K562 (cell line): Measurements from ENCODE around the gene CARMIL1. TPM values are rescaled to one million over a fixed set of nuclear protein-coding genes. Genes with fewer than 3 reads are reported as not detected.

Source experiments
- ATAC-seq: fragments of 200-7000 bp; cut with Tn5 transposase; 3 replicates; pipeline ENCODE4 v1.9.1; 2020; ENCODE audit warnings: moderate library complexity
- BruUV-seq: library from RNA; stranded (reverse); fragments of 400-500 nt; replicated peaks from 2 replicates; lab custom pipeline; 2021; lab: Mats Ljungman, UMichigan
- CTCF ChIA-PET: fragments of 300-600 bp; formaldehyde crosslinking; extraction: SDS; loops from one replicate; lab custom pipeline; 2021; ENCODE audit warnings: low intra/inter-chr PET ratio; lab: Yijun Ruan, JAX
- POLR2A ChIA-PET: fragments of 300-600, 350-650 bp; sonication (Branson Sonifier 250); formaldehyde crosslinking; extraction: SDS; loops from one replicate; lab custom pipeline; 2021; ENCODE audit warnings: antibody characterized with exemption, inconsistent platforms; lab: Yijun Ruan, JAX
- DNase-seq, 4 experiments: peaks; one replicate each; pipeline versions ENCODE4 v3.0.0 to v3.0.0-alpha.2; 2011 to 2018; ENCODE audit warnings: low spot score in 3 of 4, mixed read lengths in 3 of 4; ENCODE audit errors: extremely low read depth in 1 of 4
- FAIRE-seq: peaks from 2 replicates; lab custom pipeline; 2011; peaks lifted over from hg19 to GRCh38; lab: Jason Lieb, UNC
- H2AFZ ChIP-seq: 2 replicates; pipeline ENCODE4 v1.6.0; 2011; ENCODE audit warnings: low read depth, low read length, control low read depth, inconsistent platforms
- H3K27ac ChIP-seq: fragments of 200-600 bp; 3 replicates; pipeline ENCODE4 v1.8.0; 2011; ENCODE audit warnings: low read depth, mild to moderate bottlenecking, control low read depth, inconsistent platforms, low read length, moderate library complexity, mixed read lengths; ENCODE audit errors: extremely low read depth
- H3K27me3 ChIP-seq, 2 experiments: fragments of 300-600 bp in 1 of 2; 2 replicates in 1 of 2; 3 replicates in 1 of 2; pipeline versions ENCODE4 v1.6.0 to v1.8.0; 2011; ENCODE audit warnings: inconsistent platforms in 2 of 2, low read length in 2 of 2, mild to moderate bottlenecking in 1 of 2, mixed read lengths in 1 of 2, moderate library complexity in 1 of 2; ENCODE audit not compliant: control insufficient read depth in 2 of 2, insufficient read depth in 2 of 2
- H3K36me3 ChIP-seq: fragments of 300-600 bp; 3 replicates; pipeline ENCODE4 v1.8.0; 2011; ENCODE audit warnings: mild to moderate bottlenecking, low read length, inconsistent platforms; ENCODE audit not compliant: control insufficient read depth, insufficient read depth
- H3K4me1 ChIP-seq, 2 experiments: fragments of 200-600 bp in 1 of 2; replicated peaks in 1 of 2; 2 replicates in 1 of 2; 3 replicates in 1 of 2; pipeline versions ENCODE4 v1.5.1 to v1.8.0; 2011; ENCODE audit warnings: inconsistent platforms in 2 of 2, low read length in 2 of 2, mild to moderate bottlenecking in 1 of 2, mixed read lengths in 1 of 2, moderate library complexity in 1 of 2; ENCODE audit not compliant: control insufficient read depth in 2 of 2, insufficient read depth in 2 of 2
- H3K4me2 ChIP-seq: 2 replicates; pipeline ENCODE4 v1.6.1; 2011; ENCODE audit warnings: low read length, control low read depth, inconsistent platforms, mixed read lengths; ENCODE audit not compliant: insufficient read depth
- H3K4me3 ChIP-seq: fragments of 200-600 bp; sonication (generic), shearing (Covaris generic); 2 replicates; pipeline ENCODE4 v1.5.1; 2016; ENCODE audit warnings: control low read depth, inconsistent platforms
- H3K79me2 ChIP-seq: fragments of 200-600 bp; 3 replicates; pipeline ENCODE4 v1.8.0; 2011; ENCODE audit warnings: low read length, inconsistent platforms; ENCODE audit not compliant: control insufficient read depth, insufficient read depth
- H3K9ac ChIP-seq, 2 experiments: 2 replicates each; pipeline versions ENCODE4 v1.6.0 to v1.6.1; 2011; ENCODE audit warnings: low read depth in 2 of 2, low read length in 2 of 2, control low read depth in 1 of 2, inconsistent platforms in 1 of 2, mild to moderate bottlenecking in 1 of 2, mixed read lengths in 1 of 2; ENCODE audit not compliant: insufficient read depth in 1 of 2
- H3K9me1 ChIP-seq: one replicate; pipeline ENCODE4 v1.6.0; 2011; ENCODE audit warnings: inconsistent platforms, mild to moderate bottlenecking, low read length, moderate library complexity; ENCODE audit not compliant: control insufficient read depth, insufficient read depth
- H3K9me3 ChIP-seq: replicated peaks from 2 replicates; pipeline ENCODE4 v1.5.1; 2011; ENCODE audit warnings: low read depth, low read length, inconsistent platforms; ENCODE audit not compliant: control insufficient read depth, insufficient read depth
- H4K20me1 ChIP-seq: replicated peaks from 2 replicates; pipeline ENCODE4 v1.6.1; 2011; ENCODE audit warnings: low read length, inconsistent platforms, mixed read lengths; ENCODE audit not compliant: control insufficient read depth, insufficient read depth
- ARID1B ChIP-seq: fragments of 450-650 bp; IDR thresholded peaks from 2 replicates; pipeline ENCODE4 v1.6.1; 2016; ENCODE audit warnings: antibody characterized with exemption, mild to moderate bottlenecking, inconsistent platforms
- CAMTA2 ChIP-seq: fragments of 250-450 bp; sonication (Bioruptor Pico); conservative IDR thresholded peaks from 2 replicates; pipeline ENCODE4 v1.5.1; 2022
- FOSL1 ChIP-seq: fragments of 200-800 bp; sonication (Bioruptor generic); conservative IDR thresholded peaks from 2 replicates; pipeline ENCODE4 v1.6.1; 2016; ENCODE audit warnings: missing genetic modification characterization, missing compliant biosample characterization
- JUN ChIP-seq, 2 experiments: sonication (generic) in 1 of 2; formaldehyde crosslinking in 1 of 2; IDR thresholded peaks; 2 replicates each; pipeline versions ENCODE4 v1.6.1 to v1.8.0; 2012 to 2022; ENCODE audit warnings: borderline replicate concordance in 2 of 2, mild to moderate bottlenecking in 2 of 2, improper control_type of control experiment in 1 of 2, low read depth in 1 of 2, low read length in 1 of 2, missing genetic modification reagents in 1 of 2
- NFIC ChIP-seq: fragments of 450-650 bp; IDR thresholded peaks from 2 replicates; pipeline ENCODE4 v1.6.1; 2017; ENCODE audit warnings: mild to moderate bottlenecking, inconsistent platforms
- POLR3A ChIP-seq: IDR thresholded peaks from 2 replicates; pipeline ENCODE4 v1.6.1; 2011; ENCODE audit warnings: borderline replicate concordance, mild to moderate bottlenecking, moderate library complexity; ENCODE audit not compliant: insufficient read length, insufficient read depth; ENCODE audit errors: extremely low read depth
- RBM25 ChIP-seq: fragments of 200-400 bp; formaldehyde crosslinking; IDR thresholded peaks from 2 replicates; pipeline ENCODE4 v1.6.1; 2018; ENCODE audit warnings: low read length, low read depth, moderate library complexity; ENCODE audit not compliant: severe bottlenecking
- TBL1XR1 ChIP-seq, 2 experiments: IDR thresholded peaks; 2 replicates each; pipeline ENCODE4 v1.6.1; 2012; ENCODE audit warnings: improper control_type of control experiment in 2 of 2, low read length in 2 of 2, mild to moderate bottlenecking in 1 of 2
- ZFP36 ChIP-seq: fragments of 150-350 bp; IDR thresholded peaks from 2 replicates; pipeline ENCODE4 v1.6.1; 2018; ENCODE audit warnings: low read length, low read depth; ENCODE audit not compliant: partially characterized antibody
- ZNF395 ChIP-seq: fragments of 200-800 bp; sonication (Bioruptor generic); IDR thresholded peaks from 2 replicates; pipeline ENCODE4 v1.6.1; 2017; ENCODE audit warnings: missing genetic modification characterization, missing compliant biosample characterization
- ZNF830 ChIP-seq: fragments of 250-450 bp; sonication (Bioruptor Pico); IDR thresholded peaks from 2 replicates; pipeline ENCODE4 v1.5.0; 2021; ENCODE audit warnings: mild to moderate bottlenecking
- WGBS: fragments of 100-300 bp; shearing (Covaris generic); methylation state at CpG from one replicate; pipeline ENCODE4 v1.1.6; 2016; ENCODE audit warnings: low coverage, mixed read lengths; ENCODE audit not compliant: insufficient coverage; ENCODE audit errors: missing lambda C conversion rate; 5-methylcytosine and 5-hydroxymethylcytosine counted together
- in situ Hi-C: fragments of 300-500 bp; cut with MboI; formaldehyde crosslinking; loops from 4 replicates; pipeline ENCODE4 v1.15.0; 2018; ENCODE audit warnings: inconsistent platforms, mixed read lengths
- intact Hi-C: fragments of 100-400 bp; cut with micrococcal nuclease; formaldehyde crosslinking; loops from 2 replicates; pipeline ENCODE4 v1.14.2; 2022
- polyA plus RNA-seq, 8 experiments: library from polyadenylated mRNA; depleted of rRNA in 4 of 8; stranded (reverse) in 5 of 8; unstranded in 3 of 8; fragments of >200 nt; fragmentation: Nextera tagmentation in 2 of 8; fragmentation: Illumina TruSeq in 1 of 8; extraction: Ambion mirVana in 2 of 8; extraction: Trizol in 1 of 8; gene quantifications; 2 replicates each; pipeline versions ENCODE4 v1.2.1 to v1.2.3, GENCODE V29; 2011 to 2014; ENCODE audit warnings: inconsistent platforms in 1 of 8, missing spikeins in 1 of 8
- total RNA-seq, 7 experiments: library from RNA; depleted of rRNA in 6 of 7; stranded (reverse); fragments of >200 nt in 6 of 7; fragmentation: Illumina TruSeq in 2 of 7; extraction: Trizol in 2 of 7; gene quantifications; 2 replicates each; pipeline versions ENCODE4 v1.2.1 to v1.2.3, GENCODE V29; 2011 to 2021; ENCODE audit warnings: low replicate concordance in 1 of 7

CARMIL1 gene
- total and polyA plus RNA-seq, 9 of the 15 experiments (the other 6 are each of a cell fraction or from before 2014, with no cell fraction given): 0.04 to 0.32 (median 0.10) TPM; not detected in 1

- no peak overlapping the region for H3K9ac ChIP-seq
- DNase-seq (no peak), ATAC-seq (no peak), FAIRE-seq (no peak)
- no peak overlapping the region for H2AFZ ChIP-seq
- H3K27me3 ChIP-seq: peaks cover 2 to 10% of the 10 kb centered on the region in 2 experiments; a peak in 2 of 5 replicates
- no peaks in the 10 kb centered on the region for H3K36me3 ChIP-seq
- no TSS peak for BruUV-seq
- no peak overlapping the region for H3K4me3 ChIP-seq
- H3K9me1 ChIP-seq: no peaks in the 10 kb centered on the region
- no peak overlapping the region for H3K27ac ChIP-seq
- no peaks in the 10 kb centered on the region for H3K4me1 ChIP-seq
- no peak for TF ChIP-seq ARID1B
- TF ChIP-seq NFIC: peak; percentile 74
- H4K20me1 ChIP-seq: 0 out of 2 replicates have a peak, but pooled peaks cover 3% of the 10 kb centered on the region
- no peaks in the 10 kb centered on the region for H3K79me2 ChIP-seq
- intact Hi-C loops (no loop called here), in situ Hi-C loops (no loop called here)
- H3K9me3 ChIP-seq: no peaks in the 10 kb centered on the region
- H3K4me2 ChIP-seq: no peak overlapping the region
- ChIA-PET CTCF (no interaction called here), POLR2A (interaction anchor here (0.9 to 1.4 kb wide), 2 partner anchors 12 to 240 kb away, joined by 3 read pairs; no protein-coding TSS in a partner anchor)
- 5% methylated on average over 4 of the region's 4 CpGs for WGBS
Measured at GRCh38 chr6:25629198-25629576, 350.0 kb downstream of the CARMIL1 start.

- TF ChIP-seq JUN (IDR thresholded peaks at IDR 0.05; ENCODE audit: borderline replicate concordance, low read depth, low read length) (no peak), JUN (CRISPR knock-in tag; IDR thresholded peaks at IDR 0.05; ENCODE audit: borderline replicate concordance) (no peak), TBL1XR1 (IDR thresholded peaks at IDR 0.05; ENCODE audit: low read length in 2 of 2) (no peak), ZNF395 (CRISPR knock-in tag) (no peak), POLR3A (no peak), RBM25 (peak; percentile 89), CAMTA2 (CRISPR knock-in tag) (no peak), FOSL1 (tag) (no peak), ZFP36 (peak; percentile 46), ZNF830 (no peak)
- Histone ChIP-seq H3K4me1 (no peaks in the 10 kb centered on the region), H3K27ac (no peak overlapping the region), H3K9me1 (no peaks in the 10 kb centered on the region), H3K36me3 (no peaks in the 10 kb centered on the region), H4K20me1 (0 out of 2 replicates have a peak, but pooled peaks cover 6% of the 10 kb centered on the region), H3K79me2 (no peaks in the 10 kb centered on the region), H3K4me3 (no peak overlapping the region), H3K27me3 (peaks cover 2 to 6% of the 10 kb centered on the region in 2 experiments; a peak in 3 of 5 replicates), H3K4me2 (no peak overlapping the region), H2AFZ (no peak overlapping the region), H3K9ac (no peak overlapping the region), H3K9me3 (no peaks in the 10 kb centered on the region)
- FAIRE-seq (no peak), ATAC-seq (no peak), DNase-seq (no peak)
- POLR2A ChIA-PET: interaction anchor here (0.6 to 1.5 kb wide), 2 partner anchors 11 to 264 kb away, joined by 3 read pairs; no protein-coding TSS in a partner anchor
- WGBS: 4% methylated on average over 4 of the region's 4 CpGs
- in situ Hi-C loops: no loop called here
- intact Hi-C loops: no loop called here
- CTCF ChIA-PET: no interaction called here
- BruUV-seq: no TSS peak
Measured at GRCh38 chr6:25630508-25631278, 351.5 kb downstream of the CARMIL1 start.
